Measurements from ENCODE around the gene EIF4G1. TPM values are rescaled to one million over a fixed set of nuclear protein-coding genes. Genes with fewer than 3 reads are reported as not detected.

Gene EIF4G1
- total and polyA plus RNA-seq, 7 experiments from 2014 or later, result 19.1 to 341 (median 206) TPM

DNA sequence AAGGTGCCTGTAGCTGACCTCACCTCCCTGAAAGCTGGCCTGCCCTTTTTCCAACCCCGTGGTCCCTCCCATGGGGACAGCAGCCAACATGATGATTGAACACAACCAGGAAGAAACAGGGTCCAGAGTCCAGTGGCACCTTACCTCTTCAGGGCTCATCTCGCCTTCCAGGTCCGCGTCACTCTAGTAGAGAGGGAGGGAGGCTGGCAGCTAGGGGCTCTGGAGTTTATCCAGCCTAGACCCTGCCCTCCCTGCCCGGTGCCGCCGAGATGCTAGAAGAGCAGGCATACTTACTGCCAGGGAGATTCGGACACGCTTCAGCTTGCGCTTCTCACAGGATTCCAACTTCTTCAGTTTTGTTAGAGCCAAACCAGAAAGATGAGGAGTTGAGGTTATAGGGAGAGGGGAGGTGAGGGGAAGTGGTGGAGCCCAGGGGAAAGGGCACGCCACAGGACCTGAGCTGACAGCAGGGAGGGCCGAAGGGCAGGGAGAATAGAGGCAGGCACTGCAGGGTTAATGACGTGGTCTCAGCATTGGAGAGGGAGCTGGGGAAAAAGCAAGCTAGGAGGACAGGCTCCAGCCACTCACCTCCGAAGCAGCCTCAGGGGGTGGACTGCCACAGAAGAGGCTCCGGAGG is 37.9 kb downstream of the EIF4G1 start:
- H3K9me3 Mint-ChIP-seq, result no peaks in the 10 kb centered on the region
- peaks cover 0 to 7% (median 0%) of the 10 kb centered on the region in 7 donors for H3K4me1 Mint-ChIP-seq
- H3K27ac ChIP-seq (ENCODE audit: low read depth, low read length), result no peak overlapping the region
- ChIA-PET CTCF (interaction anchor here (1.4 to 4.5 kb wide), 3 partner anchors 19 to 197 kb away, joined by 3 to 24 read pairs (median 20); no protein-coding TSS in a partner anchor), POLR2A (no interaction called here)
- H3K27me3 Mint-ChIP-seq, result no peaks in the 10 kb centered on the region
- H3K36me3 ChIP-seq (ENCODE audit: control insufficient read depth in 2 of 3, insufficient read depth in 3 of 3, low read length in 3 of 3), result no peaks in the 10 kb centered on the region
- no peak overlapping the region for H3K4me3 ChIP-seq (ENCODE audit: low read length)
- H3K9me3 ChIP-seq (ENCODE audit: control insufficient read depth in 2 of 3, low read length in 3 of 3), result no peaks in the 10 kb centered on the region
- H3K36me3 Mint-ChIP-seq, result no peaks in the 10 kb centered on the region
- intact Hi-C loops (cut with micrococcal nuclease), result no loop called here
- peaks cover 0 to 7% of the 10 kb centered on the region in 2 donors for H3K4me1 ChIP-seq (ENCODE audit: control insufficient read depth in 2 of 2, insufficient read depth in 2 of 2, low read length in 2 of 2)
- DNase-seq, result no peak
- H3K4me3 Mint-ChIP-seq, result no peak overlapping the region
- H3K27me3 ChIP-seq (ENCODE audit: control insufficient read depth in 2 of 2, insufficient read depth in 2 of 2, low read length in 2 of 2), result no peaks in the 10 kb centered on the region
- no peak for ATAC-seq
- H3K27ac Mint-ChIP-seq, result no peak overlapping the region

- H3K27ac Mint-ChIP-seq, result no peak overlapping the region
Observed at GRCh38 chr3:184352897-184353545, 38.6 kb downstream of the EIF4G1 start.

DNA sequence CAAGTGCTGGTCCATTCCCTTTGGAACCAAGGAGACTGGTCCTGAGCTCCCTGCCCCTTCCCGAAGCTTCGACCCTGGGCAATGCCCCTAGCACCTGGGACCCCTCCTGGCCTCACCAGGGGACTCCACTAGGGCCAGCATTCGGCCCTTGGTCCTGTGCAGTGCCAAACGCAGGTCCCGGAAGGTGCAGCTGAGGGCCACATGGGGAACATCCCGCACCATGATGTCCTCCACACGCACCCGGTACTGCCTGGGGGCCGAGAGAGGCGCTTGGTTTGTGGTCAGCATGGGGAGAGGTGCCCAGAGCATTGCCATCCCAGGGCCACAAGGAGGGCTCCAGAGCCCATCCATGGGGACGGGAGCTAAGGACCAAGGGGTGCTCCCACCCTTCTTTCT is 39.1 kb downstream of the EIF4G1 start:
- Histone ChIP-seq H3K4me1 (ENCODE audit: control insufficient read depth in 2 of 2, insufficient read depth in 2 of 2, low read length in 2 of 2) (peaks cover 0 to 7% of the 10 kb centered on the region in 2 donors), H3K27me3 (ENCODE audit: control insufficient read depth in 2 of 2, insufficient read depth in 2 of 2, low read length in 2 of 2) (no peaks in the 10 kb centered on the region), H3K9me3 (ENCODE audit: control insufficient read depth in 2 of 3, low read length in 3 of 3) (no peaks in the 10 kb centered on the region), H3K4me3 (ENCODE audit: low read length) (no peak overlapping the region), H3K27ac (ENCODE audit: low read depth, low read length) (no peak overlapping the region), H3K36me3 (ENCODE audit: control insufficient read depth in 2 of 3, insufficient read depth in 3 of 3, low read length in 3 of 3) (no peaks in the 10 kb centered on the region)
- CTCF ChIA-PET, result interaction anchor here (0.5 to 4.5 kb wide), 9 partner anchors 18 to 1254 kb away, joined by 3 to 24 read pairs (median 4); no protein-coding TSS in a partner anchor
- Mint-ChIP-seq H3K4me3 (no peak overlapping the region), H3K9me3 (no peaks in the 10 kb centered on the region), H3K27ac (no peak overlapping the region), H3K36me3 (no peaks in the 10 kb centered on the region), H3K27me3 (no peaks in the 10 kb centered on the region), H3K4me1 (peaks cover 0 to 2% (median 0%) of the 10 kb centered on the region in 7 donors)
- ATAC-seq (no peak), DNase-seq (no peak)
- intact Hi-C loops (cut with micrococcal nuclease), result no loop called here
- POLR2A ChIA-PET, result interaction anchor here (0.8 to 1.4 kb wide), 2 partner anchors 9 to 172 kb away, joined by 3 to 6 read pairs; no protein-coding TSS in a partner anchor

More at GRCh38 chr3:184352897-184353545, 38.6 kb downstream of the EIF4G1 start:
- DNase-seq (no peak), ATAC-seq (no peak)
- Histone ChIP-seq H3K27me3 (ENCODE audit: control insufficient read depth in 2 of 2, insufficient read depth in 2 of 2, low read length in 2 of 2) (no peaks in the 10 kb centered on the region), H3K4me3 (ENCODE audit: low read length) (no peak overlapping the region), H3K36me3 (ENCODE audit: control insufficient read depth in 2 of 3, insufficient read depth in 3 of 3, low read length in 3 of 3) (no peaks in the 10 kb centered on the region), H3K27ac (ENCODE audit: low read depth, low read length) (no peak overlapping the region), H3K4me1 (ENCODE audit: control insufficient read depth in 2 of 2, insufficient read depth in 2 of 2, low read length in 2 of 2) (peaks cover 0 to 7% of the 10 kb centered on the region in 2 donors), H3K9me3 (ENCODE audit: control insufficient read depth in 2 of 3, low read length in 3 of 3) (no peaks in the 10 kb centered on the region)
- ChIA-PET POLR2A (interaction anchor here (0.8 to 1.4 kb wide), 2 partner anchors 10 to 173 kb away, joined by 3 to 6 read pairs; no protein-coding TSS in a partner anchor), CTCF (interaction anchor here (0.9 to 4.5 kb wide), 7 partner anchors 19 to 197 kb away, joined by 3 to 24 read pairs (median 4); no protein-coding TSS in a partner anchor)
- no peaks in the 10 kb centered on the region for H3K9me3 Mint-ChIP-seq
- no peaks in the 10 kb centered on the region for H3K36me3 Mint-ChIP-seq
- peaks cover 0 to 2% (median 0%) of the 10 kb centered on the region in 7 donors for H3K4me1 Mint-ChIP-seq
- no peaks in the 10 kb centered on the region for H3K27me3 Mint-ChIP-seq
- no peak overlapping the region for H3K4me3 Mint-ChIP-seq
- intact Hi-C loops (cut with micrococcal nuclease), result no loop called here

DNA sequence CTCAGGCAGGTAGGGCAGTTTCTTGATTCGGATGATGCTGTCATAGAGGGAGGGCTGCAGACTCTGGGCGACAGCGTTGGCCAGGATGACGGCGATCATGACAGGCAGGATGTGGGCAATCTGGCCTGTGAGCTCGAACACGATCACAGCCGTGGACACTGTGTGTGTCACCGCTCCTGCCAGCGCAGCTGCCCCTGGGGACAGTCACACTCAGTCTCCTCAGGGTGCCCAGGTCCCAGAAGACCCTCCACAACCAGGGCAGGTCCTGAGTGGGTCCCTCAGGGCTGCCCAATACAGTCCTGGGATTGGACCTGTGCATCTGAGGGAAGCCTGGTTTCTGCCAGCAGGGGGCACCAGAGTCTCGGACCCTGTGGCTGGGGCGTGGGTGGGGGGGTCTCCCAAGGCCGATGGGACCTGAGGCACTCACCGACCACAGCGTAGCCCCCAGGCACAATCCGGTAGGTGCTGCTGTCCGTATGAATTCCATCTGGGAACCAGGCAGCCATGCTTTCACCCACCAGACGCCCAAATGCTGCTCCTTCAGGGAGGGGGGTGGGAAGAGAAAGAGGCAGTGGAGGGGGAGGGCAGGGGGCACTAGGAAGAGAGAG is 39.8 kb downstream of the EIF4G1 start:
- Histone ChIP-seq H3K27ac (ENCODE audit: low read depth, low read length) (no peak overlapping the region), H3K4me3 (ENCODE audit: low read length) (no peak overlapping the region), H3K27me3 (ENCODE audit: control insufficient read depth in 2 of 2, insufficient read depth in 2 of 2, low read length in 2 of 2) (no peaks in the 10 kb centered on the region), H3K4me1 (ENCODE audit: control insufficient read depth in 2 of 2, insufficient read depth in 2 of 2, low read length in 2 of 2) (peaks cover 0 to 7% of the 10 kb centered on the region in 2 donors), H3K9me3 (ENCODE audit: control insufficient read depth in 2 of 3, low read length in 3 of 3) (no peaks in the 10 kb centered on the region), H3K36me3 (ENCODE audit: control insufficient read depth in 2 of 3, insufficient read depth in 3 of 3, low read length in 3 of 3) (no peaks in the 10 kb centered on the region)
- H3K36me3 Mint-ChIP-seq, result no peaks in the 10 kb centered on the region
- POLR2A ChIA-PET, result interaction anchor here (0.8 to 1.4 kb wide), 2 partner anchors 9 to 172 kb away, joined by 3 to 6 read pairs; no protein-coding TSS in a partner anchor
- DNase-seq (peak; percentile 21 to 64 (median 48)), ATAC-seq (peak; percentile 78)
- intact Hi-C loops (cut with micrococcal nuclease), result loop anchor here in 1 of 2 donors (1.0 kb wide), 2 partner anchors 159 to 190 kb away; no protein-coding TSS in a partner anchor
- no peak overlapping the region for H3K4me3 Mint-ChIP-seq
- H3K4me1 Mint-ChIP-seq, result peaks cover 0 to 2% (median 0%) of the 10 kb centered on the region in 7 donors
- H3K9me3 Mint-ChIP-seq, result no peaks in the 10 kb centered on the region
- no peaks in the 10 kb centered on the region for H3K27me3 Mint-ChIP-seq
- CTCF ChIA-PET, result interaction anchor here (0.5 to 4.5 kb wide), 10 partner anchors 18 to 1254 kb away, joined by 3 to 24 read pairs (median 4); no protein-coding TSS in a partner anchor
- H3K27ac Mint-ChIP-seq, result peak overlapping the region in 1 of 9 donors; percentile 55

DNA sequence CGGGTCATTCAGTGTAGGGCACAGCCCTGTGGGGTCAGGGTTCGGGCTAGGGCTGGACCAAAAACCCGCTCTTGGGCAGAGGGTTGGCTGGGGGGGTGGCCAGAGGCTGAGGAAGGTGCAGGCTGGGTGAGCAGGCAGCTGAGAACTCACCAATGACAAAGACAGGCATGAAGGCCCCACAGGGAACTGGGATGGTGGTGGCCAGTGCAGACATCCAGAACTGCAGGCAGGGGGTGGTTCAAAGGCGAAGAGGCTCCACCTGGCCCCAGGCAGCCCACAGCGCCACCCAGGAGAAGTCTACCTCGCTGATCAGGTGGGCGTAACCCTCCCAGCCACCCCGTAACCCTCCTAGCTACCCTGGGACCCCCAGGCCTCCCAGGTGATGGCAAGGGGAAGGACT is 40.3 kb downstream of the EIF4G1 start:
- Histone ChIP-seq H3K27ac (ENCODE audit: low read depth, low read length) (no peak overlapping the region), H3K27me3 (ENCODE audit: control insufficient read depth in 2 of 2, insufficient read depth in 2 of 2, low read length in 2 of 2) (no peaks in the 10 kb centered on the region), H3K4me1 (ENCODE audit: control insufficient read depth in 2 of 2, insufficient read depth in 2 of 2, low read length in 2 of 2) (peaks cover 0 to 7% of the 10 kb centered on the region in 2 donors), H3K36me3 (ENCODE audit: control insufficient read depth in 2 of 3, insufficient read depth in 3 of 3, low read length in 3 of 3) (no peaks in the 10 kb centered on the region), H3K9me3 (ENCODE audit: control insufficient read depth in 2 of 3, low read length in 3 of 3) (no peaks in the 10 kb centered on the region), H3K4me3 (ENCODE audit: low read length) (no peak overlapping the region)
- Mint-ChIP-seq H3K9me3 (no peaks in the 10 kb centered on the region), H3K36me3 (no peaks in the 10 kb centered on the region), H3K27ac (no peak overlapping the region), H3K4me1 (peaks cover 0 to 3% (median under 1%) of the 10 kb centered on the region in 7 donors), H3K27me3 (no peaks in the 10 kb centered on the region), H3K4me3 (no peak overlapping the region)
- intact Hi-C loops (cut with micrococcal nuclease), result loop anchor here in 1 of 2 donors (1.0 kb wide), 2 partner anchors 159 to 190 kb away; no protein-coding TSS in a partner anchor
- ATAC-seq (no peak), DNase-seq (no peak)
- ChIA-PET CTCF (interaction anchor here (0.6 to 3.4 kb wide), 5 partner anchors 17 to 195 kb away, joined by 3 to 24 read pairs (median 4); no protein-coding TSS in a partner anchor), POLR2A (no interaction called here)

GRCh38 chr3:184355261-184356040 is 41.0 kb downstream of the EIF4G1 start:
- ATAC-seq (no peak), DNase-seq (no peak)
- Histone ChIP-seq H3K9me3 (ENCODE audit: control insufficient read depth in 2 of 3, low read length in 3 of 3) (no peaks in the 10 kb centered on the region), H3K4me1 (ENCODE audit: control insufficient read depth in 2 of 2, insufficient read depth in 2 of 2, low read length in 2 of 2) (peaks cover 0 to 7% of the 10 kb centered on the region in 2 donors), H3K27me3 (ENCODE audit: control insufficient read depth in 2 of 2, insufficient read depth in 2 of 2, low read length in 2 of 2) (no peaks in the 10 kb centered on the region), H3K36me3 (ENCODE audit: control insufficient read depth in 2 of 3, insufficient read depth in 3 of 3, low read length in 3 of 3) (no peaks in the 10 kb centered on the region), H3K27ac (ENCODE audit: low read depth, low read length) (no peak overlapping the region), H3K4me3 (ENCODE audit: low read length) (no peak overlapping the region)
- H3K4me3 Mint-ChIP-seq, result no peak overlapping the region
- peak overlapping the region in 1 of 9 donors; percentile 40 for H3K27ac Mint-ChIP-seq
- CTCF ChIA-PET, result interaction anchor here (0.6 to 3.4 kb wide), 5 partner anchors 16 to 196 kb away, joined by 3 to 24 read pairs (median 4); no protein-coding TSS in a partner anchor
- H3K4me1 Mint-ChIP-seq, result peaks cover 0 to 7% (median 6%) of the 10 kb centered on the region in 7 donors
- POLR2A ChIA-PET, result no interaction called here
- H3K9me3 Mint-ChIP-seq, result no peaks in the 10 kb centered on the region
- H3K27me3 Mint-ChIP-seq, result peaks cover 0 to 6% (median 0%) of the 10 kb centered on the region in 5 donors
- no peaks in the 10 kb centered on the region for H3K36me3 Mint-ChIP-seq
- intact Hi-C loops (cut with micrococcal nuclease), result no loop called here
